ENCODE data around the gene TBL1X. TPM values are rescaled to one million over a fixed set of nuclear protein-coding genes. Genes with fewer than 3 reads are reported as not detected.
A peak's percentile ranks its signal among the peaks of the same experiment; 100 is the strongest.
"Not testable (repeated sequence)": the region's sequence is repeated elsewhere in the genome, so short reads cannot be mapped to it uniquely, and the experiment has no call there.

The TBL1X gene
- polyA plus RNA-seq, 4 donors, result 0.89 to 9.6 (median 3.9) TPM

- no peak for FAIRE-seq
Observed at GRCh38 chrX:9528498-9528897, 63.6 kb downstream of the TBL1X start.

GRCh38 chrX:9529223-9529622 is 64.4 kb downstream of the TBL1X start:
- Histone ChIP-seq H3K4me3 (ENCODE audit: low read depth in 1 of 3, low read length in 3 of 3) (no peak overlapping the region), H3K27me3 (ENCODE audit: control insufficient read depth in 3 of 3, insufficient read depth in 3 of 3, low read length in 3 of 3) (no peaks in the 10 kb centered on the region), H3K4me1 (ENCODE audit: control insufficient read depth in 3 of 3, insufficient read depth in 2 of 3, low read depth in 1 of 3, low read length in 2 of 3) (no peaks in the 10 kb centered on the region), H3K9me3 (ENCODE audit: control insufficient read depth in 2 of 2, insufficient read depth in 1 of 2, low read depth in 1 of 2, low read length in 1 of 2) (no peaks in the 10 kb centered on the region), H3K27ac (ENCODE audit: low read depth in 1 of 3, low read length in 2 of 3) (no peak overlapping the region), H3K36me3 (ENCODE audit: control insufficient read depth in 3 of 3, insufficient read depth in 2 of 3, low read depth in 1 of 3, low read length in 3 of 3) (peaks cover 0 to 2% (median 0%) of the 10 kb centered on the region in 3 donors)
- no peak for FAIRE-seq
- 73 to 89% (median 80%) methylated on average over 4 of the region's 4 CpGs for WGBS, 3 donors
- DNase-seq, result no peak

More at GRCh38 chrX:9528498-9528897, 63.6 kb downstream of the TBL1X start:
- no peaks in the 10 kb centered on the region for H3K27me3 ChIP-seq (ENCODE audit: control insufficient read depth in 3 of 3, insufficient read depth in 3 of 3, low read length in 3 of 3)
- no peak overlapping the region for H3K27ac ChIP-seq (ENCODE audit: low read depth in 1 of 3, low read length in 2 of 3)
- no peaks in the 10 kb centered on the region for H3K9me3 ChIP-seq (ENCODE audit: control insufficient read depth in 2 of 2, insufficient read depth in 1 of 2, low read depth in 1 of 2, low read length in 1 of 2)
- H3K4me3 ChIP-seq (ENCODE audit: low read depth in 1 of 3, low read length in 3 of 3), result no peak overlapping the region
- peaks cover 0 to 2% (median 0%) of the 10 kb centered on the region in 3 donors for H3K36me3 ChIP-seq (ENCODE audit: control insufficient read depth in 3 of 3, insufficient read depth in 2 of 3, low read depth in 1 of 3, low read length in 3 of 3)
- no peak for DNase-seq
- H3K4me1 ChIP-seq (ENCODE audit: control insufficient read depth in 3 of 3, insufficient read depth in 2 of 3, low read depth in 1 of 3, low read length in 2 of 3), result no peaks in the 10 kb centered on the region
- WGBS, 3 donors, result 62 to 93% (median 84%) methylated on average over 5 to 7 of the region's 7 CpGs

GRCh38 chrX:9530848-9531274 is 66.0 kb downstream of the TBL1X start:
- Histone ChIP-seq H3K9me3 (ENCODE audit: control insufficient read depth in 2 of 2, insufficient read depth in 1 of 2, low read depth in 1 of 2, low read length in 1 of 2) (no peaks in the 10 kb centered on the region), H3K27me3 (ENCODE audit: control insufficient read depth in 3 of 3, insufficient read depth in 3 of 3, low read length in 3 of 3) (no peaks in the 10 kb centered on the region), H3K4me1 (ENCODE audit: control insufficient read depth in 3 of 3, insufficient read depth in 2 of 3, low read depth in 1 of 3, low read length in 2 of 3) (no peaks in the 10 kb centered on the region), H3K36me3 (ENCODE audit: control insufficient read depth in 3 of 3, insufficient read depth in 2 of 3, low read depth in 1 of 3, low read length in 3 of 3) (peaks cover 0 to 2% (median 0%) of the 10 kb centered on the region in 3 donors), H3K27ac (ENCODE audit: low read depth in 1 of 3, low read length in 2 of 3) (no peak overlapping the region), H3K4me3 (ENCODE audit: low read depth in 1 of 3, low read length in 3 of 3) (no peak overlapping the region)
- DNase-seq (peak; percentile 65 to 66), FAIRE-seq (no peak)
- 1 to 5% (median 1%) methylated on average over 9 of the region's 9 CpGs for WGBS, 3 donors

- no peaks in the 10 kb centered on the region for H3K36me3 ChIP-seq (ENCODE audit: control insufficient read depth in 3 of 3, insufficient read depth in 2 of 3, low read depth in 1 of 3, low read length in 3 of 3)
- no peak for FAIRE-seq
- DNase-seq, result no peak
- no peak overlapping the region for H3K27ac ChIP-seq (ENCODE audit: low read depth in 1 of 3, low read length in 2 of 3)
- no peaks in the 10 kb centered on the region for H3K4me1 ChIP-seq (ENCODE audit: control insufficient read depth in 3 of 3, insufficient read depth in 2 of 3, low read depth in 1 of 3, low read length in 2 of 3)
- no peaks in the 10 kb centered on the region for H3K27me3 ChIP-seq (ENCODE audit: control insufficient read depth in 3 of 3, insufficient read depth in 3 of 3, low read length in 3 of 3)
- H3K9me3 ChIP-seq (ENCODE audit: control insufficient read depth in 2 of 2, insufficient read depth in 1 of 2, low read depth in 1 of 2, low read length in 1 of 2), result no peaks in the 10 kb centered on the region
- no peak overlapping the region for H3K4me3 ChIP-seq (ENCODE audit: low read depth in 1 of 3, low read length in 3 of 3)
- WGBS, 3 donors, result 55 to 70% (median 66%) methylated on average over 11 to 12 of the region's 12 CpGs
Observed at GRCh38 chrX:9532349-9532748, 67.5 kb downstream of the TBL1X start.

GRCh38 chrX:9533611-9534010 is 68.8 kb downstream of the TBL1X start:
- H3K27me3 ChIP-seq (ENCODE audit: control insufficient read depth in 3 of 3, insufficient read depth in 3 of 3, low read length in 3 of 3), result no peaks in the 10 kb centered on the region
- no peak overlapping the region for H3K4me3 ChIP-seq (ENCODE audit: low read depth in 1 of 3, low read length in 3 of 3)
- no peaks in the 10 kb centered on the region for H3K36me3 ChIP-seq (ENCODE audit: control insufficient read depth in 3 of 3, insufficient read depth in 2 of 3, low read depth in 1 of 3, low read length in 3 of 3)
- H3K4me1 ChIP-seq (ENCODE audit: control insufficient read depth in 3 of 3, insufficient read depth in 2 of 3, low read depth in 1 of 3, low read length in 2 of 3), result peaks cover 0 to 1% (median 0%) of the 10 kb centered on the region in 3 donors
- H3K27ac ChIP-seq (ENCODE audit: low read depth in 1 of 3, low read length in 2 of 3), result no peak overlapping the region
- FAIRE-seq, result no peak
- DNase-seq, result no peak
- 85 to 90% (median 90%) methylated on average over 8 of the region's 8 CpGs for WGBS, 3 donors
- no peaks in the 10 kb centered on the region for H3K9me3 ChIP-seq (ENCODE audit: control insufficient read depth in 2 of 2, insufficient read depth in 1 of 2, low read depth in 1 of 2, low read length in 1 of 2)

GRCh38 chrX:9534686-9535085 is 69.8 kb downstream of the TBL1X start:
- Histone ChIP-seq H3K27ac (ENCODE audit: low read depth in 1 of 3, low read length in 2 of 3) (no peak overlapping the region), H3K36me3 (ENCODE audit: control insufficient read depth in 3 of 3, insufficient read depth in 2 of 3, low read depth in 1 of 3, low read length in 3 of 3) (no peaks in the 10 kb centered on the region), H3K27me3 (ENCODE audit: control insufficient read depth in 3 of 3, insufficient read depth in 3 of 3, low read length in 3 of 3) (no peaks in the 10 kb centered on the region), H3K4me3 (ENCODE audit: low read depth in 1 of 3, low read length in 3 of 3) (no peak overlapping the region), H3K9me3 (ENCODE audit: control insufficient read depth in 2 of 2, insufficient read depth in 1 of 2, low read depth in 1 of 2, low read length in 1 of 2) (no peaks in the 10 kb centered on the region), H3K4me1 (ENCODE audit: control insufficient read depth in 3 of 3, insufficient read depth in 2 of 3, low read depth in 1 of 3, low read length in 2 of 3) (peaks cover 0 to 9% (median 0%) of the 10 kb centered on the region in 3 donors)
- FAIRE-seq (no peak), DNase-seq (no peak)
- 51 to 85% (median 58%) methylated on average over 3 of the region's 3 CpGs for WGBS, 3 donors

GRCh38 chrX:9535101-9535500 is 70.2 kb downstream of the TBL1X start:
- no peak overlapping the region for H3K27ac ChIP-seq (ENCODE audit: low read depth in 1 of 3, low read length in 2 of 3)
- H3K27me3 ChIP-seq (ENCODE audit: control insufficient read depth in 3 of 3, insufficient read depth in 3 of 3, low read length in 3 of 3), result no peaks in the 10 kb centered on the region
- peaks cover 0 to 9% (median 0%) of the 10 kb centered on the region in 3 donors for H3K4me1 ChIP-seq (ENCODE audit: control insufficient read depth in 3 of 3, insufficient read depth in 2 of 3, low read depth in 1 of 3, low read length in 2 of 3)
- no peaks in the 10 kb centered on the region for H3K36me3 ChIP-seq (ENCODE audit: control insufficient read depth in 3 of 3, insufficient read depth in 2 of 3, low read depth in 1 of 3, low read length in 3 of 3)
- no peak overlapping the region for H3K4me3 ChIP-seq (ENCODE audit: low read depth in 1 of 3, low read length in 3 of 3)
- H3K9me3 ChIP-seq (ENCODE audit: control insufficient read depth in 2 of 2, insufficient read depth in 1 of 2, low read depth in 1 of 2, low read length in 1 of 2), result no peaks in the 10 kb centered on the region
- 39 to 66% (median 51%) methylated on average over 4 of the region's 4 CpGs for WGBS, 3 donors
- FAIRE-seq, result no peak
- DNase-seq, result no peak

GRCh38 chrX:9536156-9536555 is 71.3 kb downstream of the TBL1X start:
- H3K4me3 ChIP-seq (ENCODE audit: low read depth in 1 of 3, low read length in 3 of 3); H3K27ac ChIP-seq (ENCODE audit: low read depth in 1 of 3, low read length in 2 of 3); H3K27me3 ChIP-seq (ENCODE audit: control insufficient read depth in 3 of 3, insufficient read depth in 3 of 3, low read length in 3 of 3); H3K9me3 ChIP-seq (ENCODE audit: control insufficient read depth in 2 of 2, insufficient read depth in 1 of 2, low read depth in 1 of 2, low read length in 1 of 2); DNase-seq; H3K36me3 ChIP-seq (ENCODE audit: control insufficient read depth in 3 of 3, insufficient read depth in 2 of 3, low read depth in 1 of 3, low read length in 3 of 3); H3K4me1 ChIP-seq (ENCODE audit: control insufficient read depth in 3 of 3, insufficient read depth in 2 of 3, low read depth in 1 of 3, low read length in 2 of 3); FAIRE-seq: not testable (repeated sequence)
- 84 to 95% (median 91%) methylated on average over 10 of the region's 10 CpGs for WGBS, 3 donors

GRCh38 chrX:9537781-9538180 is 72.9 kb downstream of the TBL1X start:
- 67 to 82% (median 74%) methylated on average over 8 of the region's 8 CpGs for WGBS, 3 donors
- Histone ChIP-seq H3K36me3 (ENCODE audit: control insufficient read depth in 3 of 3, insufficient read depth in 2 of 3, low read depth in 1 of 3, low read length in 3 of 3) (no peaks in the 10 kb centered on the region), H3K27ac (ENCODE audit: low read depth in 1 of 3, low read length in 2 of 3) (no peak overlapping the region), H3K27me3 (ENCODE audit: control insufficient read depth in 3 of 3, insufficient read depth in 3 of 3, low read length in 3 of 3) (no peaks in the 10 kb centered on the region), H3K4me1 (ENCODE audit: control insufficient read depth in 3 of 3, insufficient read depth in 2 of 3, low read depth in 1 of 3, low read length in 2 of 3) (peaks cover 0 to 9% (median 0%) of the 10 kb centered on the region in 3 donors), H3K9me3 (ENCODE audit: control insufficient read depth in 2 of 2, insufficient read depth in 1 of 2, low read depth in 1 of 2, low read length in 1 of 2) (no peaks in the 10 kb centered on the region), H3K4me3 (ENCODE audit: low read depth in 1 of 3, low read length in 3 of 3) (no peak overlapping the region)
- FAIRE-seq (no peak), DNase-seq (no peak)
